Measurements from ENCODE around the gene KAZN. TPM values are rescaled to one million over a fixed set of nuclear protein-coding genes. Genes with fewer than 3 reads are reported as not detected.

KAZN gene
- total and polyA plus RNA-seq, 8 donors = 11.1 to 37.5 (median 30.2) TPM

GRCh38 chr1:14678011-14678638, 79.6 kb downstream of the KAZN start:
- H3K27me3 ChIP-seq = peaks cover 0 to 5% of the 10 kb centered on the region in 2 donors
- no peak overlapping the region for H3K27ac ChIP-seq
- H3K9me3 ChIP-seq = no peaks in the 10 kb centered on the region
- intact Hi-C loops (cut with DNase I) = no loop called here
- no peak for DNase-seq
- H3K4me1 ChIP-seq = no peaks in the 10 kb centered on the region
- H3K36me3 ChIP-seq = no peaks in the 10 kb centered on the region
- ATAC-seq = no peak
- TF ChIP-seq CTCF (IDR thresholded peaks at IDR 0.05) = no peak
- H3K4me3 ChIP-seq = no peak overlapping the region

GRCh38 chr1:14679027-14679688, 80.7 kb downstream of the KAZN start:
- H3K36me3 ChIP-seq = no peaks in the 10 kb centered on the region
- peaks cover 0 to under 1% of the 10 kb centered on the region in 2 donors for H3K9me3 ChIP-seq
- H3K27me3 ChIP-seq = peaks cover 0 to 15% of the 10 kb centered on the region in 2 donors
- intact Hi-C loops (cut with DNase I) = no loop called here
- no peak for TF ChIP-seq CTCF (IDR thresholded peaks at IDR 0.05)
- H3K27ac ChIP-seq = no peak overlapping the region
- no peak overlapping the region for H3K4me3 ChIP-seq
- ATAC-seq (no peak), DNase-seq (no peak)
- no peaks in the 10 kb centered on the region for H3K4me1 ChIP-seq

GRCh38 chr1:14681182-14681581, 82.7 kb downstream of the KAZN start:
- H3K27me3 ChIP-seq = peaks cover 0 to 16% of the 10 kb centered on the region in 2 donors
- H3K27ac ChIP-seq = no peak overlapping the region
- no peak overlapping the region for H3K4me3 ChIP-seq
- DNase-seq (no peak), ATAC-seq (no peak)
- TF ChIP-seq CTCF (IDR thresholded peaks at IDR 0.05) = no peak
- no peaks in the 10 kb centered on the region for H3K4me1 ChIP-seq
- intact Hi-C loops (cut with DNase I) = no loop called here
- peaks cover 0 to 6% of the 10 kb centered on the region in 2 donors for H3K9me3 ChIP-seq
- no peaks in the 10 kb centered on the region for H3K36me3 ChIP-seq

GRCh38 chr1:14682941-14683621, 84.6 kb downstream of the KAZN start:
- DNase-seq = peak in 1 of 4 donors; percentile 51
- Histone ChIP-seq H3K9me3 (peaks cover 0 to 6% of the 10 kb centered on the region in 2 donors), H3K36me3 (no peaks in the 10 kb centered on the region), H3K27me3 (peaks cover 0 to 16% of the 10 kb centered on the region in 2 donors), H3K4me3 (no peak overlapping the region), H3K27ac (no peak overlapping the region), H3K4me1 (no peaks in the 10 kb centered on the region)
- ATAC-seq = no peak
- no peak for TF ChIP-seq CTCF (IDR thresholded peaks at IDR 0.05)
- intact Hi-C loops (cut with DNase I) = no loop called here

- intact Hi-C loops (cut with DNase I) = no loop called here
- DNase-seq (no peak), ATAC-seq (no peak)
- TF ChIP-seq CTCF (IDR thresholded peaks at IDR 0.05) = no peak
- Histone ChIP-seq H3K9me3 (peaks cover 0 to 6% of the 10 kb centered on the region in 2 donors), H3K27ac (no peak overlapping the region), H3K27me3 (peaks cover 0 to 16% of the 10 kb centered on the region in 2 donors), H3K4me3 (no peak overlapping the region), H3K4me1 (no peaks in the 10 kb centered on the region), H3K36me3 (no peaks in the 10 kb centered on the region)
Observed at GRCh38 chr1:14685078-14685477, 86.6 kb downstream of the KAZN start.

Data from left lung (tissue), 10 donors.